Left kidney (tissue), 2 donors: ENCODE measurements around the gene B3GALT4. TPM values are rescaled to one million over a fixed set of nuclear protein-coding genes. Genes with fewer than 3 reads are reported as not detected.

ENCODE experiments used
- DNase-seq: peaks from one replicate; pipeline ENCODE4 v3.0.0-alpha.2; 2013
- polyA plus RNA-seq: library from polyadenylated mRNA; unstranded; fragments of 120-200 nt; gene quantifications from one replicate; pipeline ENCODE4 v1.2.1, GENCODE V29; 2013; ENCODE audit not compliant: insufficient read length

B3GALT4 gene
- polyA plus RNA-seq, 1 donor, result 4.0 TPM

GRCh38 chr6:33314943-33315792 lies 38.2 kb downstream of the B3GALT4 start:
- DNase-seq, result no peak

- no peak for DNase-seq
Measured at GRCh38 chr6:33315793-33316602, 39.1 kb downstream of the B3GALT4 start.

- no peak for DNase-seq
Measured at GRCh38 chr6:33316603-33317418, 39.9 kb downstream of the B3GALT4 start.

- DNase-seq, result no peak
Measured at GRCh38 chr6:33317419-33317668, 40.4 kb downstream of the B3GALT4 start.

GRCh38 chr6:33317669-33318425 lies 40.9 kb downstream of the B3GALT4 start, which contains the start of gene ZBTB22:
ZBTB22 (minus strand) TSS chr6:33317744; CDS start chr6:33316916, 828 bp downstream.
- DNase-seq, result peak; percentile 100

GRCh38 chr6:33318426-33319073 lies 41.6 kb downstream of the B3GALT4 start:
- no peak for DNase-seq

- no peak for DNase-seq
Measured at GRCh38 chr6:33319939-33320314, 43.0 kb downstream of the B3GALT4 start.

- DNase-seq, result no peak
Measured at GRCh38 chr6:33320315-33321181, 43.6 kb downstream of the B3GALT4 start.

- DNase-seq, result no peak
Measured at GRCh38 chr6:33321227-33321626, 44.3 kb downstream of the B3GALT4 start.

GRCh38 chr6:33323623-33323948 lies 46.7 kb downstream of the B3GALT4 start:
- DNase-seq, result no peak

- DNase-seq, result no peak
Measured at GRCh38 chr6:33324125-33324524, 47.2 kb downstream of the B3GALT4 start.

Other genes with a start within 250 kb of the B3GALT4 start
- 20.2 TPM for gene HLA-DPA1, start 203.5 kb upstream of the B3GALT4 start, polyA plus RNA-seq
- gene HLA-DPB1, start 201.1 kb upstream of the B3GALT4 start, polyA plus RNA-seq, result 13.5 TPM
- 5.9 TPM for gene COL11A2, start 84.7 kb upstream of the B3GALT4 start, polyA plus RNA-seq
- 65.6 TPM for gene RXRB, start 76.5 kb upstream of the B3GALT4 start, polyA plus RNA-seq
- 115 TPM for gene SLC39A7, start 76.3 kb upstream of the B3GALT4 start, polyA plus RNA-seq
- gene HSD17B8, start 72.5 kb upstream of the B3GALT4 start, polyA plus RNA-seq, result 23.9 TPM
- gene RING1, start 68.6 kb upstream of the B3GALT4 start, polyA plus RNA-seq, result 53.4 TPM
- 100 TPM for gene VPS52, start 5.2 kb upstream of the B3GALT4 start, polyA plus RNA-seq
- gene RPS18, start 5.0 kb upstream of the B3GALT4 start, polyA plus RNA-seq, result 2,698 TPM
- 59.7 TPM for gene WDR46, start 12.1 kb downstream of the B3GALT4 start, polyA plus RNA-seq
- gene PFDN6, start 12.5 kb downstream of the B3GALT4 start, polyA plus RNA-seq, result 65.4 TPM
- gene RGL2, start 21.8 kb downstream of the B3GALT4 start, polyA plus RNA-seq, result 119 TPM
- 37.6 TPM for gene TAPBP, start 37.0 kb downstream of the B3GALT4 start, polyA plus RNA-seq
- gene ZBTB22, start 40.6 kb downstream of the B3GALT4 start, polyA plus RNA-seq, result 20.9 TPM
- 59.0 TPM for gene DAXX, start 45.8 kb downstream of the B3GALT4 start, polyA plus RNA-seq
- gene KIFC1, start 114.7 kb downstream of the B3GALT4 start, polyA plus RNA-seq, result 62.9 TPM
- gene PHF1, start 133.9 kb downstream of the B3GALT4 start, polyA plus RNA-seq, result 68.8 TPM
- 211 TPM for gene CUTA, start 141.0 kb downstream of the B3GALT4 start, polyA plus RNA-seq
- gene SYNGAP1, start 142.9 kb downstream of the B3GALT4 start, polyA plus RNA-seq, result 40.9 TPM
- gene ZBTB9, start 177.5 kb downstream of the B3GALT4 start, polyA plus RNA-seq, result 16.4 TPM